NCI-H446 treated with DMSO at 0.1 percent for 48 hours (cell line): ENCODE data around the gene TTL.
"Not testable (repeated sequence)": the region's sequence is repeated elsewhere in the genome, so short reads cannot be mapped to it uniquely, and the experiment has no call there.

Source experiments
- DNase-seq: peaks from one replicate; lab custom pipeline; 2025; lab: John Stamatoyannopoulos, UW

TTL gene

DNA sequence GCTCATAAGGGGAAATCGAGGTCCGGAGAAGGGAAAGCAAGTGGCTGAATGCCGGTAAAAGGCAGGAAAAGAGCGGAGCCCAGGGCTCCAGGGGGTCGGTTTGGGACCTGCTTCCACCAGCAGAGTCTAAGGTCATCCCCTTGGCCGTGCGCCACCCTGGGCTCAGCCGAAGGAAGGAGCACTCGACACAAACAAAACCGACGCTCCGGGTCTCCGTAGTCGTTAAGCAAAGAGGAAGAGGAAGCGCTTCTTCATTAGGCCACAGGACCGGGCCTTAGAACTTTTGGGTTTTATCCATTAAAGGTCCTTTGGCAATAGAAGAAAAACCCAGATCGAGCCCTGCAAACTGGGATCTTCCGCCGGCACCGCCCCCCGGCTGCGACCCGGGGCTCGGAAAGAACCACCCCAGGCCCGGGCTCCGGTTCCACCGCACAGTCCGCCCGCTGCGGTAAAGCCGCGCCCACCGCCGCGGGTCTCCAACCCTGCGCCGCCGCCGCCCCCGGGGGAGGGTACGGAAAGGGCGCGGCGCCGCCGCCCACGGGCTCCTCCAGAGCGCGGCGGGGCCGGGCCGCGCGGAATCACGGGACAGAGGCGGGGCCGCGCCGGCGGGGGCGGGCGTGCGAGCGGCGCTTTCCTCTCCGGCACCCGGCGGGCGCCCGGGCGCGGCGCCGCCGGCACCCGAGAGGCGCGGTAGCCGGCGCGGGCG, at the start of gene TTL:
TTL (plus strand) TSS at position 629 of the 706 bp plus-strand sequence. CDS start 189 bp downstream, outside the sequence.
- no peak for DNase-seq

DNA sequence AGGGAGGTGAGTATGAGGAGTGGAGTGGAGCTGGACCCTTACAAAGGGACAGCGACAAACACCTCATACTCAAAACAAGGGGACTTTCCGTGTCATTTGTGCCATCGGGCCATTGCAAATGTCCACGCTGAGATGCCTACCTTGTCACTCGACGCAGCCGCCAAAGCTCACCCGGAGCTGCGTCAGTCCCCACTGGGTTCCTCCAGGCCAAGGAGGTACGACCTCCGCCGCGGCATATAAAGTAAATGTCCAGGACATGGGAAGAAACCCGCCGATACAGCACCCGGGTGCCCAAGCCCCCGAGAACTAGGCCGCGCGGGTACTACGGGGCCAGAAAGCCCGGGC, 49.6 kb upstream of the TTL start:
- DNase-seq: not testable (repeated sequence)

DNA sequence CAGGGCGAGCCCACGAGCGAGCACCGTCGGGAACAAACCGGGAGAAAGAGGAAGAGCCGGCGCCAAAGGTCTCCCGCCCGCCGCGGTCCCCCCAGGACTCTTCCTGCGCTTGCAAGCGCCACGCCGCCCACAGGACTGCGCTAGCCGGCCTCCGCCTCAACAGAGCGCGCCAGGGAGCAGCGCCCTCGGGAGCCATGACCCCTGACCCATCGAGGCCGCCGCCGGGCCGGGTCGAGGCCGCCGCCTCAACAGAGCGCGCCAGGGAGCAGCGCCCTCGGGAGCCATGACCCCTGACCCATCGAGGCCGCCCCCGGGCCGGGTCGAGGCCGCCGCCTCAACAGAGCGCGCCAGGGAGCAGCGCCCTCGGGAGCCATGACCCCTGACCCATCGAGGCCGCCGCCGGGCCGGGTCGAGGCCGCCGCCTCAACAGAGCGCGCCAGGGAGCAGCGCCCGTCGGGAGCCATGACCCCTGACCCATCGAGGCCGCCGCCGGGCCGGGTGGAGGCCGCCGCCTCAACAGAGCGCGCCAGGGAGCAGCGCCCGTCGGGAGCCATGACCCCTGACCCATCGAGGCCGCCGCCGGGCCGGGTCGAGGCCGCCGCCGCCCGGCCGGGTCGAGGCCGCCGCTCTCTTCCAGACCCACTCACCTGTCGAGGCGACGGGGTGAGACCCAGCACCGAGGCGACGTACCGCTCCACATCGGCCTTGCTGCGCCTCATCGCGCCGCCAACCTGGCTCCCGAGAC, 49.0 kb upstream of the TTL start:
- DNase-seq: not testable (repeated sequence)

DNA sequence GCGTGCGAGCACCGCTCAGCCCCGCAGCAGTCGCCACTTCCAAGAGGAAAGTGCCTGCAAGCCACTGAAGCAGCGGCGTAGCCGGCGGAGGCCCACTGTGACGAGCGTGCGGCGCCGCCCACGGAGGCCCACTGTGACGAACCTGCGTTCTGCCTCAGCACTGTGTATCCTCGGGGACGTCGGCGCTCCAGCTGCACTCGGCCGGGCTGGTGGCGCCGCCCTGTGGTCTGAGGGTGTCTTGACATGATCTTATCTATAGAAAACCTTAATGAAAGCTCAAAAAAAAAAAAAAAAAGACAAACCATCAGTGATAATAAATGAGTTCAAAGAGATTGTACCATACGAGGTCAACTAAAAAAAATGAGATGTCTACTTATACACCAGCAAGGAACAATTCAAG, 48.5 kb upstream of the TTL start, which contains the start of gene RGPD8:
RGPD8 (minus strand) TSS at position 166 of the 400 bp plus-strand sequence. CDS start 192 bp downstream, outside the sequence.
- DNase-seq: not testable (repeated sequence)

DNA sequence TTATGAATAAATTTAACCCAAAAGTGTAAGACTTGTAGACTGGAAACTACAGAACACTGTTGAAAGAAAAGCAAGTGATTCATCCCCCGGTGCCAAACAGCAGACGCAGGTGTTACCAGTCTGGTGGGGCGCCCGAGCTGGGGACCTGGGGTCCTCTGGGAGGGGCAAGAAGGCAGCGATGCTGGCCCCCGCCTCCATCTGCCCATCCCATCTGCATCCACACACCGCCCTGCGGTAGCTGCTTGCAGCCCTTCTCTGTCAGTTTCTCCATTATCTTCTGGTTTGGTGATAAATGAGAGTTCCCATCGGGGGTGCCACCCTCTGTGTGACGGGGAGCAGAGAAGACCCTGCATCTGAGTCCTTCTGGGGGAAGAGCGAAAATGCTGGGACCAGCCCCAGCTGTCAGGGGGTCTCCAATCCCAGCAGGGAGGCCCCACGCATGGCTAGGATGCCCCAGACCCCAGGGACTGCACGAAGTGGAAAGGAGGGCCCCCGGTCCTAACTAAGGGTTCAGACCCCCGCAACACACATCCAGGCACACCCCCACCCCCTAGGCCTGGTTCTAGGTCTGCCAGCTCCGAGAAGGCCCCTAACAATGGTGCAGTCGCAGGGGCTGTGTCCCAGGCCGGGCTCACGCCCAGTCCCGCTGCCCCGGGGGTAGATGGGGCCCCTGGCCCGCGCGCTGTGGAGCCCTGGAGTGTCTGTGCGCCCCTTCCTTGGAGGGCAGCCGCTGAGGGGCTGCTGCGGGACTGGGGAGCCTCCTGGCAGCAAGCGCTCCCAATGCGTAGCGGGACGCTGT, 47.8 kb upstream of the TTL start:
- no peak for DNase-seq

DNA sequence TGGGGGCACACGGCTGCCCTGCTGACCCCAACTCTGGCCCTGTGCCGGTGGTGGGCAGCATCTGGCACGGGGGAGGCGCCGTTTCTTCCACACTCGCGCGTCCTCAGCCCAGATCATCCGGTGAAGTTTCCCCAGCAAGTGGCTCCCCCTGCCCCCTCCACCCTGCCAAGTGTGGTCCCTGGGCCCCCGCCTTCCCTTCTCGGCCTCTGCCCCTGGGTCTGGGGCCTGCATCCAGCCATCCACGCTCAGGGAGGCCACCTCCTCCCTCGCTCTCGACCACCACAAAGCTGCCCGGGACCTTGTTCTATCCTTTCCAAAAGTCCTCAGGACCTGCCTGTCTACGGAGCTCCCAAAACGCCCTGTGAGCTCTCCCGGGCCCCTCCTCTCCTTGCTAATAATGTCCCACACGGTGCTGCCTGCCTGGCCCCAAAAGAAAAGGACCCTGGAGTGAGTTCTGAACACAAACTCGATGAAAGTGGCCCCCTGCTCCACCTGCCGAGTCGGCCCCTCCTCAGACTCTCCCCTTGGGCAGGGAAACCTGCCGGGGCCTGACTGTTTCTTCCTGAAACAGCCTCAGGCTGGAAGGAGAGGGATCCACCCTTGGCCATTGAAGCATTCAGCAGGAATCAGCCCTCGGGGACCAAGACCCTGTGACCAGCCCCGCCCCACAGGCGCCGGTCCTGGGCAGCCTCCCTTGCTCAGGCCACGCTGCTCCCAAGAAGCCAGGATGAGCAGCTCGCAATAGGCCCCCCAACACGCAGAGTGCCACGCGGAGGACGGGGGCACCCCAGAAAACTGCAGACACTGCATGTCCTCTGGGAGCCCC, 46.9 kb upstream of the TTL start:
- DNase-seq: not testable (repeated sequence)

DNA sequence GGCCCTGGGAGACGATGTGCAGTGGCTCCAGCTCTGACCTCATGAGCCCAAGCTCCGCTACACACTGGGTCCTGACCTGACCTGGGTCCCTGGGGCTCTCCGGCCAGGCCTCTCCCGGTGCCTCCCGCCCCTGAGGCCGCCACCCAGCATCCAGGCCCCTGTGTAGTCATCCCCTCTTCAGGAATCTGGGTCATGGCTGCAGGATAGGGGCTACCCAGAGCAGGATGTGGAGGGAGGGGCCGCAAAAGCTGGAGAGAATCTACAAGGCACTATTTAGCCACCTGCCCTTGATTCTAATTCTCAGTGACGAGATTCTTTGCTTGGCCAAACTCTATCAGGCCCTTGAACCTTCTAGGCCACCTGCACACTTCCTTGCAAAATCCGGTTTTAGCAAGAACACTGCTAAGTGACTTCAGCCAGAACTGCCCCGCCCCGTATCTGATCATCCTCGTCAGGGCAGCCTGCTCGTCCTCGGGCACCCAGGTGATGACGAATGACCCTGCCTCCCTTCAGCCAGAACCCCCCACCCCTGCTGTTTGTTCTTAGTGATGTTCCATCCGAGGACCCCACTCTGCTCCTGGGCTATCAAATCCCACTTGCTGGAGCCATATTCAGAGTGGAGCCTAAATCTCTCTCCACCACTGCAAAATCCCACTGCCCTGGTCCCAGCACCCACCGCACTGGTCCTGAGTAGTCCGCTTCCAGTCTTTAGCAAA, 46.1 kb upstream of the TTL start:
- DNase-seq: not testable (repeated sequence)

DNA sequence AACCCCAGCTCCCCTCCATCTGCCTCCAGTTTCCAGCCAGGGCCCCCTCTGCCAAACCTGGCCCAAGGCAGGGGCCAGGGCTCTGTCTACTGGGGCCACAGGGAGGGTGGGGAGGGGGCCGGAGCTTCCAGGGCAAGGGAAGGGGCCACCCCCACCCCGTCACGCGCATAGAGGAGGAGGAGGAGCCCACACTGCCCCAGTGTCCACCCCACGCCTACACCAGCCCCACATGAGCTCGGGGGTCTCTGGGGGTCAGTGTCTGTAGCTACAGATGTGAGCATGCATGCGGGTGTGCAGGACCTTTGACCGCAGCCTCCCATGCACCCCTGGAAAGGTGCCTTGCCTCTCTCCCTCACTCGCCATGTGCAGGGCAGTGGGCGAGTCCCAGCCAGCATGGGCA, 45.0 kb upstream of the TTL start:
- not testable (repeated sequence) for DNase-seq

DNA sequence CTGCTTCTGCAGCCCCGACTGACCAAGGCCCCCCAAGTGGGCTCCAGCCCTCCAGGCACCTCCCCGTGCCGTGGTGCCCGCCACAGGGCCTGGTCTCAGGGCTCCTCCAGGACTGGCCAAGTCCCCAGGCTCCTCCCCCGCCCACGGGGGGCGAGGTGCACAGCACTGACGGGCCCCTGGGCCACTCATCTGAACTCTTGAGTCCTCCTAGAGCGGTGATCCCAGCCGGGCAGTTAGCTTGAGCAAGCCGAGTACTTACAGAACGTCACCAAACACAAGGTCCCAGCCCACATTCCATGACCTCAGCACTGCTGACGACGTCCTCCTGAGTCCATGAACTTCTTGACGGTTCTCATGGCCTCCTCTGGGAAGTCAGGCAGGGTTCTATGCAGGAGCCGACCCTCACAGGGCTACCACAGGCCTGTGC, 44.5 kb upstream of the TTL start:
- not testable (repeated sequence) for DNase-seq

DNA sequence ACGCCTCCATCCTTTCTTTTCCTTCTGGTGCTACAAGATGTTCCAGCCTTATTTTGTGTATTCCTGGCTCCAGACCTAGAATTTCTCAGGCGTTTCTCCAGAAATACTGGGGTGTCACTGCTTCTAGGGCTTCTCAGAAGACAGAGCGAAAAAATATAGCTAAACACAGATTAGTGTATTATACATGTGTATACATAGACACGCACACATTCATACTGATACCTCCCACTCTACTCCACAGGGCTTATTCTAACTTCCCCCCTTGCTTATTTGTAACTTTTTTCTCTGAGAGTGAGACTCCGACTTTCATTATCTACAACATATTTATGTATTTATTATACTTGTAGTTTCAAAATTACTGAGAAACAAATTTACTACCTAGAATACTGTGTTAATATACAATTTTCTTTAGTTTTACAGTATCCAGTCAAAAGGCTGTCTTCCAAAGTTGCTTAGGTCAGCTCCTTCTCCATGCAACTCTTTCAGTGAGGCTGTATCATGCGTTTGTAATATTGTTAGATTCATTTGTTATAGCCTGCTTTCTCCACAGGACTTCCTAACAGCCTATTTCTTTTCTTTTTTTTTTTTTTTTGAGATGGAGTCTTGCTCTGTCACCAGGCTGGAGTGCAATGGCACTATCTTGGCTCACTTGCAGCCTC, 43.2 kb upstream of the TTL start:
- not testable (repeated sequence) for DNase-seq

DNA sequence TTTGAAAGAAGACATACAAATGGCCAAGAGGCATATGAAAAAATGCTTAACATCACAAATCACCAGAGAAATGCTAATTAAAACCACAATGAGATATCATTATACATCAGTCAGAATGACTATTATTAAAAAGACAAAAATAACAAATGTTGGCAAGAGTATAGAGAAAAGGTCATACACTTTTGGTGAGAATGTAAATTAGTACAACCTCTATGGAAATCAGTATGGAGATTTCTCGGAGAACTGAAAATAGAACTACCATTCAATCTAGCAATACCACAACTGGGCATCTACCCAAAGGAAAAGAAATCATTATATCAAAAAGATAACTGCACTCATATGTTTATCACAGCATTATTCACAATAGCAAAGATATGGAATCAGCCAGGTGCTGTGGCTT, 37.7 kb upstream of the TTL start:
- not testable (repeated sequence) for DNase-seq

DNA sequence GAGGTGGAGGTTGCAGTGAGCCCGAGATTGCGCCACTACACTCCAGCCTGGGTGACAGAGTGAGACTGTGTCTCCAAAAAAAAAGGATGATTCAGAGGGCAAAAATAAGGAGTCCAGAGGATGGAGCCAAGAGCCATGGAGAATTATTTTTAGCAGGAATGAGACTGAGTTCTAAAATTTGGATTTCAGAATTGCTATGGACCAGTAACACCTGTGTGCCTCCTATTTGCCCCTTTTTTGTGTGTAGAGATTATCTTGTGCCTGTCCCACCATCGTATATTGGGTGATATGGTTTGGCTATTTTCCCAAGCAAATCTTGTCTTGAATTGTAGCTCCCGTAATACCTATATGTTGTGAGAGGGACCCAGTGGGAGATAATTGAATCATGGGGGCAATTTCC, 32.1 kb upstream of the TTL start:
- no peak for DNase-seq

DNA sequence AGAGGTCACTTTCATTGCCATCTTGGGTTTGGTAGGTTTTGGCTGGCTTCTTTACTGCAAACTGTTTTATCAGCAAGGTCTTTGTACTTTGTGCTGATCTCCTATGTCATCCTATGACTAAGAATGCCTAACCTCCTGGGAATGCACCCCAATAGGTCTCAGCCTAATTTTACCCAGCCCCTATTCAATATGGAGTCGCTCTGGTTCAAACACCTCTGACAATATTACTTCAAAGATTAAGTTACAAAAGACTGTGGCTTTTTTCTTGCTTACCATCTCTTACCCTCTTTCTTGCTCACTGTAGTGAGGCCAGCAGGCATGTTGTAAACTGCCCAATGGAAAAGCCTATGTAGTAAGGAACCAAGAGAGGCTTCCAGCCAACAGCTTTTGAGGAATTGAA, 30.6 kb upstream of the TTL start:
- DNase-seq: no peak

DNA sequence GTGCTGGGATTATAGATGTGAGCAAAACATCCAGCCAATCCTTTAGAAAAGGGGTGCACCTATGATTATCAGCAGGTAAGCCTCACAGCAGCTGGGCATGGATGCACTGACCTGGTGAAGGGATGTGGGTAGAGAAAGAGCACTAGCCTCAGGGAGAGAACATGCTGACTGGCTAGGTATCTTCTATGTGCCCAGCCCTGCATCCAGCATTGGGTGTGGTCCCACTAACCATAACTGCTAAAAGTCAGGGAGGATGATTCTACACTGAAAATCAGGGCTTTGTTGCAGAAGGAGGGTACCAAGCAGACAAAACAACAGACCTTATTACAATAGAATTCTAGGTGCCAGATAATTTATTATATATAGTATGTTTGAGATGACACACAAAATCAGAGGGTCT, 27.4 kb upstream of the TTL start:
- DNase-seq: no peak

DNA sequence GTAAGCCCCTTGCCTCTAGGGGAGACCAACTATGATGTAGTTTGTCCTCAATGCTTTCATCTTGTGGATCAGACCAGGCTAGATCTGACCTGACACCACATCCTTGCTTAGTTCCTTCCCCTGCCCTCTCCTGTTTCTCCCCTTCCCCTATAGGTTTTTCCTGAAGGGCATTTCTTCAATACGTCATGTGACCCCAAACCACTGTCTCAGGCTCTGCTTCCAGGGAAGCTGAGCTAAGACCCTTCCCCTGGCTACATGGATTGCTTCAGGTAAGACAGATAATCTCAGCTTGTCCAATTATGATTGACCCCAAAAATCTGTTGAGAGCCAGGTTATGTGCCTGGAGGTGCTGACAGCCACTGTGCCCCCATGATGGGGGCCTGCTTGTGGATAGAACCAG, 22.6 kb upstream of the TTL start:
- DNase-seq: no peak

DNA sequence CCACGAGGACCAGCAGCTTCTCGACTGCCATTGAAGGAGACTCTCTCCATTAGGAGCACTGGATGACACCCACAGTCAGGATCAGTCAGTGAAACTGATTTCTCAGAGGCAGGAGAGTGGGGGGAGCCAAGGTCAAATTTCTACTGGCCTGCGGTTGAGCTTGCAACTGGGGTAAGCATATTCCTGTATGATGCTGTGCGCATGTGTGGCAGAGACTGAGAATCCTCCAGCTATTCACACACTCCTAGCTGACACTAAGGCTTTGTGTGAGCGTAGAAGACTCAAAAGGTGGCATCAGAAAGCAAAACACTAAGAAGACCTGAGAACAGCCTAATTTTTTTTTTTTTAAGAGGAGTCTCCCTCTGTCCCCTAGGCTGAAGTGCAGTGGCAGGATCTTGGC, 19.8 kb upstream of the TTL start:
- DNase-seq: no peak

DNA sequence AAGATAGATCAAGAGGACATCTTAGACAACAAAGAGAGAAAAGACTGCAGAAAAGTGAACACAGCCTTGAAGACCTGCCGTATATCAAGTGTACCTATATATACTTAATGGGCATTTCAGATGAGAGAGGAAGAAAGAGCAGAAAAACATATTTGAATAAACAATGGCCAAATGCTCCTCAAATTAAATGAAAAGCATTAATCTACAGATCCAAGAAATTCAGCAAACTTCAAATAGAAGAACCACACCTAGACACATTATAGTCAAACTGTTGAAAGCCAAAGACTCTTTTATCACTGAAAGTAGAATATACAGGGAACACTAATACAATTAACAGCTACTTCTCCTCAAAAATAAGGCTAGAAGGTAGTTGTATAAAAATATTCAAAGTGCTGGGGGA, 18.7 kb upstream of the TTL start:
- DNase-seq: no peak

DNA sequence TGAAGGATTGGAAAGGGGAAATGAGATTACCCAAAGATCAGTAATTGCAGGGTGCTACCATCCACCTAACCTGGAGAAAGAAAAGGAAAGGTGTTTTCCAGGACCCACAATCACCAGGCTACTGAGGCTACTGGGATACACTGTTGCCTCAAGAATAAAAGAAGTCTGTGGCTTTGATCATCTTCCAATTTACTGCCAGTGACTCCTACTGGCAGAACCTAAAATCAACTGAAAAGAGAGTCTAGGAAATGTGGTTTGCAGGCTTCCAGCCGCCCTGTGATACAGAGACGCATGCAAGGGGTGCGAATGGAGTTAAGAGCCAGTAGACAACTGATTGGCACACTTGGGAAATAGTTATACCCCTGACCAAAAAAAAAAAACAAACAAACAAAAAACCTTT, 16.6 kb upstream of the TTL start:
- DNase-seq: no peak

DNA sequence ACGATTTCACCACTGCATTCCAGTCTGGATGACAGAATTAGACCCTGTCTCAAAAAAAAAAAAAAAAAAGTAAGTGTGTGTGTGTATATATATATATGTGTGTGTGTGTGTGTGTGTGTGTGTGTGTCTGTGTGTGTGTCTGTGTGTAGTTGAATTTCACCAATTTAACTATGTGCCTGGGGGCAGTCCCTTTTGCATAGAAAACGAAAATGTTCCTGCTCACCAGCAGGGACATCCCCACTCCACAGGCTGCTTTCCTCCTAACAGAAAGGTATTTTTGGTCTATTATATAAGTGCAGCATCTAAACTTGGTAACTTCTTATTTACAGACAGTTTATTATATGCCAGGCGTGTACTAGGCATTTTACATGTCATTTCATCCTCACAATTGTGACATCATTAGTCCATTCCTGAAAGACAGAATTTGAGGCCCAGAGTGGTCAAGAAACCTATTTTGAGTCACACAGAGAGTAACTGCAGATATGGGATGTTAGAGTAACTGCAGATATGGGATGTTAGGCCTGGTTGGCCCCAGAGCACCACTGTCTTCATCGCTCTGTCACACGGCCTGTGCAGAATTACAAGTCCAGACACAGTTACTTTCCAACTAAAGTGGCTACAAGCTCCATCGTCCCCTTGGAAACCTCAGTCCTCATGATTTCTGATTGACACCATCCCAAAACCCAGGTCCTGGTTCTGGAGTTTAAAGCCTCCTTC, 9.3 kb upstream of the TTL start:
- no peak for DNase-seq
